ENCODE measurements around the gene GPR153. TPM values are rescaled to one million over a fixed set of nuclear protein-coding genes. Genes with fewer than 3 reads are reported as not detected.

GPR153 gene
- total and polyA plus RNA-seq, 2 of the 13 experiments (the other 11 are each of a cell fraction or from before 2014, with no cell fraction given): 0.22 to 0.31 TPM

DNA sequence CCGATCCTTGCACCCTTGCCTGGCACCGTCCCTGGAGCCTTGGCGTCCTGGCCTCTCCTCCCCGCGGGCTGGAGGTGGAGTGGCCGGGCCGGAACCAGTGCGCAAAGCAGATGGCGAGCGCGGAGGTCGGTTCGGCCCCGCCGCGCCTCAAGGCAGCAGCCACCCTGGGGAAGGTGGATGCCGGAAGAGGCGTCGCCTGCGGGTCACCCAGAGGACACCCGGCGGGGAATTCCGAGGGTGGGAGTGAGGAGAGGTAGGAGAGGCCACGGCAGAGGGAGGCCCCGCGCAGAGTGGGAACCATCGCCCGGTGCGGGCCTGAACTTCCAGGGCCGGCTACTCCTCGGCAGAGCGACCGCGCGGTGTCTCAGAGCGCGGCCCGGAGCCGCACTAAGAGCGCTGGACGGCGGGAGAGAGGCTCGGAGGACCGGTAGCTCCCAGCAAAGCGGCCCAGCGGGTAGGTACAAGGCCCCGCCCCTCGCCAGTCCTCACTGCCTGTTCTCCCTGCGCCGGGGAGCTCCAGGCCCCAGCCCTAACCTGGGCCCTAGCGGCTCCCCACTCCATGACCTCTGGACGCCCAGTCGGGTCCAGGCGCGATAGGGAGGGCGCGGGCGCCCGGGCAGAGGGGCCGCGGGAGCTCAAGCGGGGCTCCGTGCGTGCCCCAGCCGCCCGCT lies 54.9 kb downstream of the GPR153 start, which contains the start of gene RNF207 (continued):
- TF ChIP-seq, protein P1, sequence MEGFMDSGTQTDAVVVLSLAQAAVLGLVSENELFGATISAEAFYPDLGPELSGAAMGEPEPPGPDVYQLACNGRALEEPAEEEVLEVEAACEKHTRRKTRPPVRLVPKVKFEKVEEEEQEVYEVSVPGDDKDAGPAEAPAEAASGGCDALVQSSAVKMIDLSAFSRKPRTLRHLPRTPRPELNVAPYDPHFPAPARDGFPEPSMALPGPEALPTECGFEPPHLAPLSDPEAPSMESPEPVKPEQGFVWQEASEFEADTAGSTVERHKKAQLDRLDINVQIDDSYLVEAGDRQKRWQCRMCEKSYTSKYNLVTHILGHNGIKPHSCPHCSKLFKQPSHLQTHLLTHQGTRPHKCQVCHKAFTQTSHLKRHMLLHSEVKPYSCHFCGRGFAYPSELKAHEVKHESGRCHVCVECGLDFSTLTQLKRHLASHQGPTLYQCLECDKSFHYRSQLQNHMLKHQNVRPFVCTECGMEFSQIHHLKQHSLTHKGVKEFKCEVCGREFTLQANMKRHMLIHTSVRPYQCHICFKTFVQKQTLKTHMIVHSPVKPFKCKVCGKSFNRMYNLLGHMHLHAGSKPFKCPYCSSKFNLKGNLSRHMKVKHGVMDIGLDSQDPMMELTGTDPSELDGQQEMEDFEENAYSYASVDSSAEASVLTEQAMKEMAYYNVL (CRISPR knock-in tag; IDR thresholded peaks at IDR 0.05; ENCODE audit: borderline replicate concordance): peak; percentile 81
- peak; percentile 50 for TF ChIP-seq ZNF768 (CRISPR knock-in tag; IDR thresholded peaks at IDR 0.05)
- TF ChIP-seq, protein P2, sequence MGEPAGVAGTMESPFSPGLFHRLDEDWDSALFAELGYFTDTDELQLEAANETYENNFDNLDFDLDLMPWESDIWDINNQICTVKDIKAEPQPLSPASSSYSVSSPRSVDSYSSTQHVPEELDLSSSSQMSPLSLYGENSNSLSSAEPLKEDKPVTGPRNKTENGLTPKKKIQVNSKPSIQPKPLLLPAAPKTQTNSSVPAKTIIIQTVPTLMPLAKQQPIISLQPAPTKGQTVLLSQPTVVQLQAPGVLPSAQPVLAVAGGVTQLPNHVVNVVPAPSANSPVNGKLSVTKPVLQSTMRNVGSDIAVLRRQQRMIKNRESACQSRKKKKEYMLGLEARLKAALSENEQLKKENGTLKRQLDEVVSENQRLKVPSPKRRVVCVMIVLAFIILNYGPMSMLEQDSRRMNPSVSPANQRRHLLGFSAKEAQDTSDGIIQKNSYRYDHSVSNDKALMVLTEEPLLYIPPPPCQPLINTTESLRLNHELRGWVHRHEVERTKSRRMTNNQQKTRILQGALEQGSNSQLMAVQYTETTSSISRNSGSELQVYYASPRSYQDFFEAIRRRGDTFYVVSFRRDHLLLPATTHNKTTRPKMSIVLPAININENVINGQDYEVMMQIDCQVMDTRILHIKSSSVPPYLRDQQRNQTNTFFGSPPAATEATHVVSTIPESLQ (CRISPR knock-in tag; conservative IDR thresholded peaks at IDR 0.05): no peak
- TF ChIP-seq ZFYVE20 (CRISPR knock-in tag; IDR thresholded peaks at IDR 0.05; ENCODE audit: borderline replicate concordance, low read depth): 0 out of 2 replicates have a peak, but pooled peaks have one; percentile 55
- 0 out of 2 replicates have a peak, but pooled peaks have one; percentile 59 for TF ChIP-seq TBX2 (CRISPR knock-in tag; IDR thresholded peaks at IDR 0.05; ENCODE audit: borderline replicate concordance)
- TF ChIP-seq HNRNPH1 (optimal IDR thresholded peaks at IDR 0.05; ENCODE audit: low read depth, low read length): no peak
- no peak for TF ChIP-seq SAFB2 (CRISPR knock-in tag; IDR thresholded peaks at IDR 0.05; ENCODE audit: borderline replicate concordance, low read depth)
- TF ChIP-seq POLR2AphosphoS5 (IDR thresholded peaks at IDR 0.05; ENCODE audit: low read depth, low read length): peak; percentile 58
- TF ChIP-seq XRCC5 (optimal IDR thresholded peaks at IDR 0.05; ENCODE audit: low read length): peak; percentile 46
- peak; percentile 90 for TF ChIP-seq ZNF160 (CRISPR knock-in tag; IDR thresholded peaks at IDR 0.05)
- TF ChIP-seq MEIS2 (CRISPR knock-in tag; IDR thresholded peaks at IDR 0.05): peak; percentile 51
- TF ChIP-seq, protein P3, sequence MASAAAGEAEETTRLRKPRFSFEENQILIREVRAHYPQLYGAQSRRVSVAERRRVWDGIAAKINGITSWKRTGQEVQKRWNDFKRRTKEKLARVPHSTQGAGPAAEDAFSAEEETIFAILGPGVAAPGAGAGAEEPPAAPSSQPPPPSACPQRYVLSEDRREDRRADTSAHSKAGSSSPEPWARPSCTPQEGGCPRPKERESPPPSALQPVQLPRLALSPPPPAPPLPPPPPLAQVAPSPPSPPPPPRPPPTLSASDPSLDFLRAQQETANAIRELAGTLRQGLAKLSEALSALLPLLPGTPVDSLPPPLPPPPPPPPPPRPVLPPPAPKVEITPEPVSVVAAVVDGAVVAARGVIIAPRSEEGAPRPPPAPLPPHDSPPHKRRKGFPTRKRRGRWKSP (CRISPR knock-in tag; IDR thresholded peaks at IDR 0.05): peak; percentile 89
- TF ChIP-seq TAF1 (CRISPR knock-in tag; IDR thresholded peaks at IDR 0.05): peak; percentile 84
- TF ChIP-seq JUN (CRISPR knock-in tag; IDR thresholded peaks at IDR 0.05): 0 out of 2 replicates have a peak, but pooled peaks have one; percentile 44
- TF ChIP-seq, protein P4, sequence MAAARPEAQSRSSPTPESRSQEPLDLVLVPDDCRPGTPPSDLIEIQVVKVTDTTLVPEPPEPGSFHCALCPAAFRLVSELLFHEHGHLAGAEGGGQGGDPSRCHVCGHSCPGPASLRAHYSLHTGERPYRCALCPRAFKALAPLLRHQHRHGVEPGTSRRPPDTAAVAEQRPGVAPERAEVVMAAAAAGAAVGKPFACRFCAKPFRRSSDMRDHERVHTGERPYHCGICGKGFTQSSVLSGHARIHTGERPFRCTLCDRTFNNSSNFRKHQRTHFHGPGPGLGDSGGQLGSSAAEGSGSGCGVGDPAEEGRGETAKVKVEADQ (CRISPR knock-in tag; IDR thresholded peaks at IDR 0.05; ENCODE audit: borderline replicate concordance): peak; percentile 54; the same call in 1 of the 2 replicates
- TF ChIP-seq, protein P5, sequence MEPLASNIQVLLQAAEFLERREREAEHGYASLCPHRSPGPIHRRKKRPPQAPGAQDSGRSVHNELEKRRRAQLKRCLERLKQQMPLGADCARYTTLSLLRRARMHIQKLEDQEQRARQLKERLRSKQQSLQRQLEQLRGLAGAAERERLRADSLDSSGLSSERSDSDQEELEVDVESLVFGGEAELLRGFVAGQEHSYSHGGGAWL (CRISPR knock-in tag; IDR thresholded peaks at IDR 0.05): peak; percentile 41; the same call in 1 of the 2 replicates
- no peak for TF ChIP-seq MAFF (IDR thresholded peaks at IDR 0.05; ENCODE audit: low read depth, low read length)
- no peak; the same call in none of the 2 replicates for TF ChIP-seq ZNF747 (CRISPR knock-in tag; IDR thresholded peaks at IDR 0.05; ENCODE audit: borderline replicate concordance)
- peak; percentile 71 to 81 for TF ChIP-seq POLR2A (IDR thresholded peaks at IDR 0.05; ENCODE audit: insufficient read depth in 1 of 2, low read depth in 2 of 2, low read length in 2 of 2)
- TF ChIP-seq RCOR2 (CRISPR knock-in tag; IDR thresholded peaks at IDR 0.05): no peak
- no peak for TF ChIP-seq AGO1 (IDR thresholded peaks at IDR 0.05; ENCODE audit: low read depth, low read length, poor library complexity, severe bottlenecking)
- no peak for TF ChIP-seq PLRG1 (conservative IDR thresholded peaks at IDR 0.05)

Measured in HepG2 (cell line).